ENCODE measurements around the gene SHCBP1L.

Gene SHCBP1L

GRCh38 chr1:182952677-182953444 lies at the start of gene SHCBP1L:
Gene SHCBP1L, minus strand, starts transcription at chr1:182953166. Its CDS starts 33 bp downstream, at chr1:182953133.
- no peak for DNase-seq

- no peak for DNase-seq
These were observed 49.3 kb upstream of the SHCBP1L start for GRCh38 chr1:183002267-183002666.

- no peak for DNase-seq
These were observed 47.4 kb upstream of the SHCBP1L start for GRCh38 chr1:183000167-183000962.

- DNase-seq: no peak
These were observed 45.5 kb upstream of the SHCBP1L start for GRCh38 chr1:182998482-182998881.

- no peak for DNase-seq
These were observed 43.9 kb upstream of the SHCBP1L start for GRCh38 chr1:182996816-182997215.

- DNase-seq: no peak
These were observed 42.9 kb upstream of the SHCBP1L start for GRCh38 chr1:182995894-182996293.

GRCh38 chr1:182993746-182994145 lies 40.8 kb upstream of the SHCBP1L start:
- no peak for DNase-seq

- DNase-seq: no peak
These were observed 37.6 kb upstream of the SHCBP1L start for GRCh38 chr1:182990413-182991144.

- DNase-seq: no peak
These were observed 32.9 kb upstream of the SHCBP1L start for GRCh38 chr1:182985876-182986275.

- DNase-seq: no peak
These were observed 31.7 kb upstream of the SHCBP1L start for GRCh38 chr1:182984621-182985020.

- DNase-seq: no peak
These were observed 31.2 kb upstream of the SHCBP1L start for GRCh38 chr1:182984138-182984537.

GRCh38 chr1:182978151-182978853 lies 25.3 kb upstream of the SHCBP1L start:
- DNase-seq: no peak

GRCh38 chr1:182977480-182977879 lies 24.5 kb upstream of the SHCBP1L start:
- no peak for DNase-seq

GRCh38 chr1:182974506-182975191 lies 21.7 kb upstream of the SHCBP1L start:
- no peak for DNase-seq

GRCh38 chr1:182972829-182973228 lies 19.9 kb upstream of the SHCBP1L start:
- no peak for DNase-seq

- DNase-seq: no peak
These were observed 19.3 kb upstream of the SHCBP1L start for GRCh38 chr1:182972231-182972630.

- DNase-seq: no peak
These were observed 18.3 kb upstream of the SHCBP1L start for GRCh38 chr1:182971219-182971618.

GRCh38 chr1:182968836-182969734 lies 16.1 kb upstream of the SHCBP1L start:
- no peak for DNase-seq

- DNase-seq: no peak
These were observed 15.3 kb upstream of the SHCBP1L start for GRCh38 chr1:182968151-182968741.

- DNase-seq: no peak
These were observed 12.9 kb upstream of the SHCBP1L start for GRCh38 chr1:182965861-182966260.

- DNase-seq: no peak
These were observed 12.1 kb upstream of the SHCBP1L start for GRCh38 chr1:182965096-182965495.

All from stimulated activated CD4-positive, alpha-beta T cell treated with anti-CD3 and anti-CD28 coated beads, Interleukin-4, amount 100 ng/mL, for 4 hours (primary cell).